H1 (cell line): ENCODE results near the gene MTM1. TPM values are rescaled to one million over a fixed set of nuclear protein-coding genes. Genes with fewer than 3 reads are reported as not detected.

Source experiments
- CTCF ChIA-PET: fragments of 300-600 bp; sonication (Branson Sonifier 250); formaldehyde crosslinking; loops from one replicate; lab custom pipeline; 2021; ENCODE audit not compliant: partially characterized antibody; lab: Charles Lee
- POLR2A ChIA-PET: fragments of 300-600 bp; sonication (Branson Sonifier 250); formaldehyde crosslinking; loops from one replicate; lab custom pipeline; 2021; ENCODE audit warnings: inconsistent platforms; ENCODE audit not compliant: partially characterized antibody; lab: Charles Lee
- DNase-seq, 2 experiments: peaks; one replicate each; pipeline versions ENCODE4 v3.0.0 to v3.0.0-alpha.2; 2010 to 2022; ENCODE audit warnings: low spot score in 2 of 2, low read depth in 1 of 2, mixed read lengths in 1 of 2
- FAIRE-seq: peaks from 2 replicates; lab custom pipeline; 2011; peaks lifted over from hg19 to GRCh38; lab: Jason Lieb, UNC
- H2AFZ ChIP-seq: 2 replicates; pipeline ENCODE4 v1.8.1; 2012; ENCODE audit warnings: low read length, inconsistent platforms
- H2AK5ac ChIP-seq: 2 replicates; pipeline ENCODE4 v1.6.1; 2013; ENCODE audit warnings: low read depth, low read length
- H2BK120ac ChIP-seq: replicated peaks from 2 replicates; pipeline ENCODE3; 2013; ENCODE audit warnings: low read depth, low read length, inconsistent platforms
- H2BK12ac ChIP-seq: 2 replicates; pipeline ENCODE4 v1.6.1; 2013; ENCODE audit warnings: low read depth, low read length
- H2BK15ac ChIP-seq: 2 replicates; pipeline ENCODE4 v1.6.1; 2013; ENCODE audit warnings: low read length
- H2BK20ac ChIP-seq: 2 replicates; pipeline ENCODE4 v1.6.1; 2013; ENCODE audit warnings: low read length
- H2BK5ac ChIP-seq: 2 replicates; pipeline ENCODE4 v1.6.1; 2013; ENCODE audit warnings: low read depth, low read length
- H3K14ac ChIP-seq: 2 replicates; pipeline ENCODE4 v1.6.1; 2013; ENCODE audit warnings: inconsistent platforms; ENCODE audit not compliant: insufficient read length
- H3K18ac ChIP-seq: 2 replicates; pipeline ENCODE4 v1.6.1; 2013; ENCODE audit warnings: low read length; ENCODE audit errors: extremely low read depth
- H3K23ac ChIP-seq: 2 replicates; pipeline ENCODE4 v1.6.1; 2013; ENCODE audit warnings: inconsistent platforms; ENCODE audit not compliant: insufficient read length
- H3K23me2 ChIP-seq: 2 replicates; pipeline ENCODE4 v1.6.1; 2013; ENCODE audit warnings: low read depth, low read length
- H3K27ac ChIP-seq: 2 replicates; pipeline ENCODE4 v1.6.1; 2011; ENCODE audit warnings: low read depth, low read length, inconsistent platforms
- H3K27me3 ChIP-seq, 4 experiments: replicated peaks in 1 of 4; 1 replicate in 1 of 4; 2 replicates in 3 of 4; pipeline versions ENCODE4 v1.6.1 to v1.8.1; 2011 to 2013; ENCODE audit warnings: low read length in 3 of 4, mild to moderate bottlenecking in 3 of 4, inconsistent platforms in 2 of 4, mixed read lengths in 2 of 4, moderate library complexity in 1 of 4; ENCODE audit not compliant: control insufficient read depth in 3 of 4, insufficient read depth in 3 of 4; ENCODE audit errors: extremely low read depth in 1 of 4
- H3K36me3 ChIP-seq, 4 experiments: 2 replicates each; pipeline versions ENCODE4 v1.6.1 to v1.8.1; 2011 to 2013; ENCODE audit warnings: mild to moderate bottlenecking in 4 of 4, low read length in 3 of 4, moderate library complexity in 2 of 4, control low read depth in 1 of 4, inconsistent platforms in 1 of 4; ENCODE audit not compliant: insufficient read depth in 4 of 4, control insufficient read depth in 2 of 4
- H3K4ac ChIP-seq: replicated peaks from 2 replicates; pipeline ENCODE3; 2013; ENCODE audit warnings: low read length, low read depth, mixed read lengths, inconsistent platforms; ENCODE audit not compliant: insufficient read length
- H3K4me1 ChIP-seq, 4 experiments: replicated peaks in 1 of 4; 1 replicate in 1 of 4; 2 replicates in 3 of 4; pipeline versions ENCODE4 v1.6.1 to v1.8.1; 2011 to 2013; ENCODE audit warnings: low read length in 3 of 4, inconsistent platforms in 2 of 4, mixed read lengths in 1 of 4; ENCODE audit not compliant: insufficient read depth in 4 of 4, control insufficient read depth in 3 of 4
- H3K4me2 ChIP-seq, 2 experiments: 2 replicates each; pipeline versions ENCODE4 v1.6.1 to v1.8.1; 2011 to 2013; ENCODE audit warnings: low read depth in 2 of 2, low read length in 2 of 2, control low read depth in 1 of 2, inconsistent platforms in 1 of 2, mild to moderate bottlenecking in 1 of 2; ENCODE audit not compliant: insufficient read depth in 1 of 2
- H3K4me3 ChIP-seq, 4 experiments: fragments of 200-600, 300-600 bp in 1 of 4; sonication (generic), shearing (Covaris generic), sonication (Bioruptor Twin) in 1 of 4; 2 replicates each; pipeline versions ENCODE4 v1.5.1 to v1.8.1; 2011 to 2016; ENCODE audit warnings: low read length in 4 of 4, low read depth in 3 of 4, control low read depth in 2 of 4, inconsistent platforms in 2 of 4, mild to moderate bottlenecking in 2 of 4, mixed read lengths in 1 of 4, moderate library complexity in 1 of 4; ENCODE audit not compliant: insufficient read depth in 2 of 4; ENCODE audit errors: extremely low read depth in 1 of 4
- H3K56ac ChIP-seq: replicated peaks from 2 replicates; pipeline ENCODE3; 2013; ENCODE audit warnings: low read depth, mild to moderate bottlenecking, mixed read lengths, low read length, inconsistent platforms; ENCODE audit not compliant: insufficient read length
- H3K79me1 ChIP-seq: 2 replicates; pipeline ENCODE4 v1.6.1; 2013; ENCODE audit warnings: low read depth, low read length, control low read depth
- H3K79me2 ChIP-seq, 2 experiments: 2 replicates each; pipeline versions ENCODE4 v1.6.1 to v1.8.1; 2012 to 2013; ENCODE audit warnings: low read length in 2 of 2, mild to moderate bottlenecking in 2 of 2, inconsistent platforms in 1 of 2; ENCODE audit not compliant: insufficient read depth in 2 of 2, control insufficient read depth in 1 of 2
- H3K9ac ChIP-seq, 4 experiments: replicated peaks in 1 of 4; 1 replicate in 1 of 4; 2 replicates in 3 of 4; pipeline versions ENCODE4 v1.6.1 to v1.8.1; 2011 to 2013; ENCODE audit warnings: low read depth in 3 of 4, low read length in 3 of 4, control low read depth in 2 of 4, mild to moderate bottlenecking in 2 of 4, moderate library complexity in 2 of 4, inconsistent platforms in 1 of 4; ENCODE audit errors: extremely low read depth in 1 of 4
- H3K9me3 ChIP-seq, 2 experiments: 2 replicates each; pipeline versions ENCODE4 v1.6.1 to v1.8.1; 2012 to 2013; ENCODE audit warnings: mild to moderate bottlenecking in 2 of 2, moderate library complexity in 2 of 2, control low read depth in 1 of 2, inconsistent platforms in 1 of 2, low read depth in 1 of 2, low read length in 1 of 2, mixed read lengths in 1 of 2; ENCODE audit not compliant: insufficient read depth in 2 of 2
- H4K20me1 ChIP-seq, 2 experiments: replicated peaks in 1 of 2; 2 replicates each; pipeline versions ENCODE3 to v1.8.1; 2011 to 2013; ENCODE audit warnings: inconsistent platforms in 2 of 2, low read length in 2 of 2, mild to moderate bottlenecking in 1 of 2; ENCODE audit not compliant: insufficient read depth in 2 of 2, control insufficient read depth in 1 of 2
- H4K5ac ChIP-seq: 2 replicates; pipeline ENCODE4 v1.6.1; 2013; ENCODE audit warnings: low read length, low read depth, mixed read lengths, inconsistent platforms; ENCODE audit not compliant: insufficient read length
- H4K8ac ChIP-seq: 2 replicates; pipeline ENCODE4 v1.8.0; 2013; ENCODE audit warnings: mild to moderate bottlenecking, moderate library complexity, low read length, inconsistent platforms; ENCODE audit not compliant: insufficient read depth; ENCODE audit errors: extremely low read depth
- H4K91ac ChIP-seq: replicated peaks from 2 replicates; pipeline ENCODE3; 2013; ENCODE audit warnings: low read length, mixed read lengths, inconsistent platforms; ENCODE audit not compliant: insufficient read length
- BACH1 ChIP-seq: IDR thresholded peaks from 2 replicates; pipeline ENCODE4 v1.6.1; 2012; ENCODE audit warnings: low read length, improper control_type of control experiment
- EP300 ChIP-seq, 2 experiments: IDR thresholded peaks; 1 replicate in 1 of 2; 2 replicates in 1 of 2; pipeline ENCODE4 v1.6.1; 2011 to 2012; ENCODE audit warnings: low read depth in 2 of 2, low read length in 2 of 2, mild to moderate bottlenecking in 2 of 2, borderline replicate concordance in 1 of 2, inconsistent platforms in 1 of 2, moderate library complexity in 1 of 2
- HDAC2 ChIP-seq, 2 experiments: fragments of 300-600 bp in 1 of 2; sonication (generic) in 1 of 2; IDR thresholded peaks; 2 replicates each; pipeline ENCODE4 v1.6.1; 2011 to 2012; ENCODE audit warnings: low read depth in 2 of 2, low read length in 2 of 2, mild to moderate bottlenecking in 2 of 2, moderate library complexity in 2 of 2, borderline replicate concordance in 1 of 2, inconsistent platforms in 1 of 2
- RAD21 ChIP-seq, 2 experiments: IDR thresholded peaks in 1 of 2; conservative IDR thresholded peaks in 1 of 2; 2 replicates each; pipeline ENCODE4 v1.6.1; 2011; ENCODE audit warnings: low read depth in 2 of 2, low read length in 2 of 2, improper control_type of control experiment in 1 of 2, inconsistent platforms in 1 of 2, mild to moderate bottlenecking in 1 of 2, moderate library complexity in 1 of 2
- RBBP5 ChIP-seq: IDR thresholded peaks from 2 replicates; pipeline ENCODE4 v1.7.1; 2012; ENCODE audit warnings: low read depth, mild to moderate bottlenecking, inconsistent platforms, low read length, moderate library complexity, borderline replicate concordance
- SAP30 ChIP-seq: fragments of 300-600 bp; sonication (generic); IDR thresholded peaks from 2 replicates; pipeline ENCODE4 v1.7.1; 2012; ENCODE audit warnings: low read length, moderate library complexity, mild to moderate bottlenecking, inconsistent platforms; ENCODE audit not compliant: insufficient read depth, insufficient replicate concordance
- TAF1 ChIP-seq: IDR thresholded peaks from 2 replicates; pipeline ENCODE4 v1.6.1; 2011; ENCODE audit warnings: mild to moderate bottlenecking, low read depth, low read length
- TAF7 ChIP-seq: optimal IDR thresholded peaks from 2 replicates; pipeline ENCODE3; 2011; ENCODE audit warnings: low read depth, mild to moderate bottlenecking, inconsistent platforms, low read length, moderate library complexity, borderline replicate concordance
- WGBS, 2 experiments: shearing (Covaris generic) in 1 of 2; methylation state at CpG; one replicate each; pipeline versions ENCODE4 v1.1.6 to v1.1.7; 2013 to 2015; ENCODE audit warnings: low lambda C conversion rate in 2 of 2, mixed read lengths in 2 of 2, inconsistent platforms in 1 of 2, low coverage in 1 of 2, missing lambda C conversion rate in 1 of 2; ENCODE audit not compliant: insufficient replicate concordance in 2 of 2, insufficient coverage in 1 of 2, insufficient read length in 1 of 2; ENCODE audit errors: extremely low coverage in 1 of 2, missing lambda C conversion rate in 1 of 2; 5-methylcytosine and 5-hydroxymethylcytosine counted together
- polyA plus RNA-seq, 7 experiments: library from polyadenylated mRNA; depleted of rRNA in 3 of 7; stranded (reverse) in 5 of 7; unstranded in 2 of 7; fragments of >200 nt in 5 of 7; fragments of 200-250 nt in 2 of 7; gene quantifications; 1 replicate in 5 of 7; 2 replicates in 1 of 7; 4 replicates in 1 of 7; pipeline versions ENCODE4 v1.2.1 to v1.2.3, GENCODE V29; 2011 to 2013; ENCODE audit warnings: missing spikeins in 2 of 7, mixed read lengths in 2 of 7
- total RNA-seq: library from RNA; stranded (reverse); fragmentation: NEBNext Ultra II Directional; extraction: Animal tissue kit (Norgen Biotek cat#: 25700); gene quantifications from 2 replicates; pipeline ENCODE4 v1.2.1, GENCODE V29; 2021
- TF ChIP-seq, protein P1 (sequence below): IDR thresholded peaks from 2 replicates; pipeline ENCODE4 v1.6.1; 2012; ENCODE audit warnings: inconsistent platforms

MTM1 gene
- total and polyA plus RNA-seq, 2 of the 8 experiments (the other 6 are each of a cell fraction or from before 2014, with no cell fraction given): 2.3 to 8.4 TPM

DNA sequence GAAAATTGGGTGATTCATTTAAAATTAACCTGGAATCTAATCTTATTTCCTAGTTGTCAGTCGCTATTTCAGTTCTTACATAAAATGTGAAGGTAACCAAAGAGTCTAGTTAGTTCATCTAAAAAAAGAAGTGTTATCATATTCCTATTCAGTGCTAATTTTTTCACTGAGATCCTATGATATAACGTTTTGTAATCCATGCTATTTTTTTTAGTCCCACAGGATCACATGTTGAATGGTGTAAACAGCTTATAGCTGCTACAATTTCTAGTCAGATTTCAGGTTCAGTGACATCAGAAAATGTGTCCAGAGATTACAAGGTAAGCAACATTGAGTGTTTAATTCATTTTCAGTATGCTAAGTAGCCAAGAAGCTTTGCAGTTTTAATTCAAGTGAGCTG is 130.6 kb downstream of the MTM1 start:
- no peak overlapping the region for H3K27ac ChIP-seq
- no peaks in the 10 kb centered on the region for H3K27me3 ChIP-seq
- H2BK15ac ChIP-seq: no peak overlapping the region
- no peak overlapping the region for H2AK5ac ChIP-seq
- no peaks in the 10 kb centered on the region for H4K20me1 ChIP-seq
- no peak overlapping the region for H3K4me3 ChIP-seq
- H2BK20ac ChIP-seq: no peak overlapping the region
- CTCF ChIA-PET: interaction anchor here (0.6 to 1.4 kb wide), 3 partner anchors 17 to 818 kb away, joined by 3 to 6 read pairs (median 5); no protein-coding TSS in a partner anchor
- H3K79me2 ChIP-seq: peaks cover 0 to 3% of the 10 kb centered on the region in 2 experiments; a peak in 2 of 4 replicates
- H4K91ac ChIP-seq: no peak overlapping the region
- no peak overlapping the region for H2BK12ac ChIP-seq
- H3K4me2 ChIP-seq: no peak overlapping the region
- no peak overlapping the region for H3K14ac ChIP-seq
- H2BK5ac ChIP-seq: no peak overlapping the region
- no peak overlapping the region for H2BK120ac ChIP-seq
- no peak for FAIRE-seq
- no peaks in the 10 kb centered on the region; a peak in 1 of 8 replicates for H3K36me3 ChIP-seq
- WGBS, 2 experiments: 88% methylated on average over 2 of the region's 2 CpGs; no CpG with 5 or more reads in 1 of the 2 experiments
- no peaks in the 10 kb centered on the region; the same call in 1 of the 2 replicates for H3K23me2 ChIP-seq
- H4K8ac ChIP-seq: no peak overlapping the region
- DNase-seq: no peak
- H3K4ac ChIP-seq: no peak overlapping the region
- no peak overlapping the region for H3K23ac ChIP-seq
- H3K79me1 ChIP-seq: no peaks in the 10 kb centered on the region
- POLR2A ChIA-PET: no interaction called here
- peaks cover 0 to under 1% (median 0%) of the 10 kb centered on the region in 4 experiments; a peak in 1 of 7 replicates for H3K4me1 ChIP-seq
- no peak overlapping the region for H3K9ac ChIP-seq
- no peak overlapping the region for H3K56ac ChIP-seq
- H3K18ac ChIP-seq: no peak overlapping the region
- TF ChIP-seq SAP30: no peak
- TF ChIP-seq RBBP5: no peak
- no peak for TF ChIP-seq BACH1
- TF ChIP-seq, protein P1, sequence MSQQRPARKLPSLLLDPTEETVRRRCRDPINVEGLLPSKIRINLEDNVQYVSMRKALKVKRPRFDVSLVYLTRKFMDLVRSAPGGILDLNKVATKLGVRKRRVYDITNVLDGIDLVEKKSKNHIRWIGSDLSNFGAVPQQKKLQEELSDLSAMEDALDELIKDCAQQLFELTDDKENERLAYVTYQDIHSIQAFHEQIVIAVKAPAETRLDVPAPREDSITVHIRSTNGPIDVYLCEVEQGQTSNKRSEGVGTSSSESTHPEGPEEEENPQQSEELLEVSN: no peak
- TF ChIP-seq HDAC2 (IDR thresholded peaks at IDR 0.05; ENCODE audit: borderline replicate concordance in 1 of 2, low read depth in 2 of 2, low read length in 2 of 2): no peak
- TF ChIP-seq RAD21 (IDR thresholded peaks at IDR 0.05 in 1 of 2, conservative IDR thresholded peaks at IDR 0.05 in 1 of 2; ENCODE audit: low read depth in 2 of 2, low read length in 2 of 2): no peak
- no peak for TF ChIP-seq TAF1
- TF ChIP-seq EP300 (IDR thresholded peaks at IDR 0.05; ENCODE audit: borderline replicate concordance in 1 of 2, low read depth in 2 of 2, low read length in 2 of 2): no peak
- TF ChIP-seq TAF7: no peak
- no peak overlapping the region for H2AFZ ChIP-seq
- H4K5ac ChIP-seq: no peak overlapping the region
- H3K9me3 ChIP-seq: no peaks in the 10 kb centered on the region
